ENCODE results near the gene USP47.

- no peak for TF ChIP-seq CTCF (IDR thresholded peaks at IDR 0.05; ENCODE audit: borderline replicate concordance, extremely low read depth, low read length, poor library complexity, severe bottlenecking)
- TF ChIP-seq EZH2 (IDR thresholded peaks at IDR 0.05; ENCODE audit: borderline replicate concordance, low read depth, low read length, severe bottlenecking), result no peak
Observed at GRCh38 chr11:11818529-11819121, 23.1 kb upstream of the USP47 start.
